ACHN (cell line): ENCODE results near the gene TRPM4.
A peak's percentile ranks its signal among the peaks of the same experiment; 100 is the strongest.

ENCODE experiments used
- DNase-seq: peaks from one replicate; pipeline ENCODE4 v3.0.0-alpha.2; 2015
- in situ Hi-C: cut with HindIII; loops from 2 replicates; pipeline ENCODE4 v1.10.0; 2017; ENCODE audit warnings: low sequenced_read_pairs, low pct_ligation_motif_present, low pct_unique_long_range_greater_than_20kb

Gene TRPM4

DNA sequence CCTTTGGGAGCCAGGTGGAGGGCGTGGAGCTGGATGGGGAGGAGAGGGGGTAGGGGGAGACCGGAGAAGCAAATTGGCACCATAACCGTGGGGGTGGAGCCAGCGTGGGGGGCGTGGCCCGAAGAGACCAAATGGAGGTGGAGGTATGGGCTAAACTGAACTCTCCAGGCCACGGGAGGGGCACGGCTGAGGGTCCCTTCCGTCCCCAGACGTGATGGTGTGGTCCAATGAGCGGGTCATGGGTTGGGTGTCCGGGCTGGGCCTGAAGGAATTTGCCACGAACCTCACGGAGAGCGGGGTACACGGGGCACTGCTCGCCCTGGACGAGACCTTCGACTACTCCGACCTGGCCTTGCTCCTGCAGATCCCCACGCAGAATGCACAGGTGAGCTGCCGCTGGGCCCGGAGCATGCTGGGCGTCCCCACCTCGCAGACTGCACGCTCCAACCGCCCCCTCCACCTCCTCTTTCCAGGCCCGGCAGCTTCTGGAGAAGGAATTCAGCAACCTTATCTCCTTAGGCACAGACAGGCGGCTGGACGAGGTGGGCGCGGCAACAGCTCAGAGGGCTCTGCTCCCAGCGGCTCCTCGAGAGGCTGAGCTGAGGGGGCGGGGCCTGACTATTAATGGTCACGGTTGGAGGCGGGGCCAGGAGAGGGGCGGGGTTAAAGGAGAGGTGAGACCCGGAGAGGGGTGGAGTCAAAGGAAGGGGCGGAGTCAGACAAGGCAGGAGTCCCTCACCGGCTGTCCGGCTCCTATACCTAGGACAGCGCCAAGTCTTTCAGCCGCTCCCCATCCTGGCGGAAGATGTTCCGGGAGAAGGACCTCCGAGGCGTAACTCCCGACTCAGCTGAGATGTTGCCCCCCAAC lies 8.6 kb upstream of the TRPM4 start:
- in situ Hi-C loops = no loop called here
- DNase-seq = peak; percentile 93

GRCh38 chr19:49149652-49150105 lies 7.9 kb upstream of the TRPM4 start:
- in situ Hi-C loops = no loop called here
- DNase-seq = peak; percentile 63

DNA sequence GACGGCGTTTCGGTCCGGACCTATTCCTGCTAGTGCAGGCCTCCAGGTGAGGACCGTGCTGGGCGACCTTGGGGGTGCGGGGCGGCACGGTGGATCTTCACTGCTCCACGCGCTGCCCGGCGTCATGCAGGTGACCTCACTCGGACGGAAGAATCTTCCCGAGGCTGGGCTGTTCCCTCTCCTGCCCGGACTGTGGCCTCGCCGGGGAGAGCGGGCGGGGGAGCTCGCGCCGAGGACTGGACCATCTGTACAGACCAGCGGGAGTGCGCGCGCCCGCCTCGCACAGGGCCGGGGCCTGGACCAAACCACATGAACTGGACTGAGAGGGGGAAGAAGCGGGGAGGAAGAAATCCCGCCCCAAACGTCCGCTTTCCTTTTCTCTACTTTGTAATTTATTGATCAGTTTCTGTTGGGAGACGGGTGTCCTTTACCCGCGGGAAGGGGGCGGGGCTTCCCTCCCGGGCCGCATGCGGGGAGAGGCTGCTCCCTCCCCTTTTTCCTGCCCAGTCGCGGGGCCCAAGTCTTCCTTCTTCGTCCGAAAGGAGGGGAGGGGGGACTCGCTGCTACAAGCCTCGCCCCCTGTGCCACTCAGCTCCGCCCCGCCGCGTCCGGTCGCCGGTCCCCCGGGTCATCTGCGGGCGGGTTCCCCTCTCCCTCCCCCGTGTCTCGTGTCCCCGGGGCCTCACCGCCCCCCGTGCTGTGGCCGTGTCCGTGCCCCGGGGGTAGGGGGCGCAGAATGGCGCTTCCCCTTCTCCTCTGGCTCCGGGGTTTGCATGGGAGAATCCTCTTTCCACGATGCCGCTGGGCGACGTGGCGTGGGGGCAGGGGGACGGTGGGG lies 7.3 kb upstream of the TRPM4 start:
- in situ Hi-C loops = no loop called here
- peak; percentile 79 for DNase-seq

DNA sequence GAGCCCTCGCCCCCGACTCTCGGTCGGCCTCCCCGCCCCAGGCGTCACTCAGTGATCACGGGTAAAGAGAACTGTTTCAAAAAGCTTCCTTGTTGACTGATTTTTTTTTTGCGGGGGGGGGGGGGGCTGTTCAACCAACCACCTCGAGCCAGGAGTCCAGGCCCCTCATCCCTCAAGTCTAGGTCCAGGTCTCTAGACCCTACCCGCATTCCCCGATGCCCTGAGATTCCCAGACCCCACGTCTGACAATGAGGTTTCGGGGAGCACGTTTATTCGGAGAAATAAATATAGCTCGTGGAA lies 6.7 kb upstream of the TRPM4 start:
- DNase-seq = no peak
- in situ Hi-C loops = no loop called here

GRCh38 chr19:49151267-49152118 lies 6.1 kb upstream of the TRPM4 start:
- peak; percentile 29 for DNase-seq
- in situ Hi-C loops = no loop called here

GRCh38 chr19:49152119-49152550 lies 5.5 kb upstream of the TRPM4 start:
- no peak for DNase-seq
- in situ Hi-C loops = no loop called here

DNA sequence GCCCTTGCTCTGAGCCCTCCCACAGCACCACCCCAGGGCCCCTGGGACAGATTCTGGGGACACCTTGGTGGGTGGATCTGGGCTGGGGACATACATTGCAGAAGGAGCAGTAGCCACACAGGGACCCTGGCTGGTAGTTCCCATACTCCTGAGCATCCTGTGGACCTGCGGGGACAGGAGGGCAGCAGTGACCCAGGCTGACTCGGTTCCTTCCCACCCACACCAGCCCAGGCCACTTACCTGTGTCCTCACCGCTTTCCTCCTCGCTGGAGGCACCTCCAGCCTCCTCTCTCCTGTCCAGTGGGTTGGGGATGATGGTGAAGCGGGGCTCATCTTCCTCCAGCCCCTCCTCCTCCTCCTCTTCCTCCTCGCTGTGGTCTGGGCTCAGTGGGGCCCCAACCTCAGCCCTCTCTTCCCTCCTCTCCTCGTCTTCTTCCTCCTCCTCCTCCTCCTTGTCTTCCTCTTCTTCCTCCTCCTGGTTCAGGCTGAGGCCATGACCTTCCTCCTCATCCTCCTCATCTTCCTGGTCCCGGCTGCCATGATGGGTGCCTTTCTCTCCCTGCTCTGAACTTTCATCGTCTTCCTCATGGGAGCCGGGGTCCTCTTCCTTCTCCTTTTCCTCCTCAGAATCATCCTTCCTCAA lies 4.3 kb upstream of the TRPM4 start:
- no peak for DNase-seq
- in situ Hi-C loops = no loop called here

GRCh38 chr19:49154279-49154678 lies 3.3 kb upstream of the TRPM4 start:
- in situ Hi-C loops = no loop called here
- no peak for DNase-seq

- no peak for DNase-seq
- in situ Hi-C loops = no loop called here
These were observed 2.4 kb upstream of the TRPM4 start, which contains the start of gene HRC for GRCh38 chr19:49155005-49155819. Gene HRC (minus strand): TSS chr19:49155396. CDS start chr19:49155237, 159 bp downstream.

GRCh38 chr19:49155820-49156346 lies 1.7 kb upstream of the TRPM4 start:
- in situ Hi-C loops = no loop called here
- no peak for DNase-seq

GRCh38 chr19:49160450-49161189 lies 3.0 kb downstream of the TRPM4 start:
- in situ Hi-C loops = no loop called here
- no peak for DNase-seq

DNA sequence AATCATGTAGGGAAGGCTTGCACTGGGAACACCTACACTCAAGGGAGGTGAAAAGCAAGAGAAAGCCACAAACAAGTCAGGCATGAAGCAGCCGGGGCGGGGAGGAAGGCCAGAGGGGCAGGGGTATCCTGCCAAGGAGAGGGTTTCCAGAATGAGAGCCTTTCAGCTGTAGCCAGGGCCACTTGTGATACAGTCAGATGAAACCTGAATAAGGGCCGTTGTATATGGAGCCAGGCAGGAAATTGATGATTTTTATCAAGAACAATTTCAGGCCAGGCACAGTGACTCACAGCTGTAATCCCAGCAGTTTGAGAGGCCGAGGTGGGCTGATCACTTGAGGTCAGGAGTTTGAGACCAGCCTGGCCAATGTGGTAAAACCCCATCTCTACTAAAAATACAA lies 4.4 kb downstream of the TRPM4 start:
- DNase-seq = no peak
- in situ Hi-C loops = no loop called here

GRCh38 chr19:49165111-49165750 lies 7.6 kb downstream of the TRPM4 start:
- DNase-seq = no peak
- in situ Hi-C loops = no loop called here

GRCh38 chr19:49165865-49166301 lies 8.3 kb downstream of the TRPM4 start:
- in situ Hi-C loops = no loop called here
- no peak for DNase-seq

GRCh38 chr19:49167857-49168409 lies 10.3 kb downstream of the TRPM4 start:
- in situ Hi-C loops = no loop called here

DNA sequence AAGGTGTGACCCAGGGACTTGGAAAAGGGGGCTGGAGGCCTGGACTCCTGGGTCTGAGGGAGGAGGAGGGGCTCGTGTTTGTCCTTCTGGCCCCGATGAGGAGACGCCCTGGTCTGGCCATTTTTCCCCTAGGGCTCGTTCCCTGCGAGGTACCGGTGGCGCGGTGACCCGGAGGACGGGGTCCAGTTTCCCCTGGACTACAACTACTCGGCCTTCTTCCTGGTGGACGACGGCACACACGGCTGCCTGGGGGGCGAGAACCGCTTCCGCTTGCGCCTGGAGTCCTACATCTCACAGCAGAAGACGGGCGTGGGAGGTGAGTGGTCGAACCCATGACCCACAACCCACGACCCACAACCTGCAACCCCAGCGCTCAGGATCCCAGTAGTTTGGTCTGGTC lies 10.8 kb downstream of the TRPM4 start:
- DNase-seq = no peak
- in situ Hi-C loops = no loop called here

More at GRCh38 chr19:49167857-49168409, 10.3 kb downstream of the TRPM4 start:
- DNase-seq = no peak
